Measurements from ENCODE around the gene SETBP1.

SETBP1 gene

GRCh38 chr18:45110577-45111501, 430.2 kb downstream of the SETBP1 start:
- no peak for DNase-seq (ENCODE audit: low read depth in 2 of 2)

- no peak for DNase-seq (ENCODE audit: low read depth in 2 of 2)
Observed at GRCh38 chr18:45111502-45111848, 430.8 kb downstream of the SETBP1 start.

GRCh38 chr18:45112682-45113081, 432.0 kb downstream of the SETBP1 start:
- no peak for DNase-seq (ENCODE audit: low read depth in 2 of 2)

- no peak for DNase-seq (ENCODE audit: low read depth in 2 of 2)
Observed at GRCh38 chr18:45116116-45116515, 435.4 kb downstream of the SETBP1 start.

Data from stimulated activated CD4-positive, alpha-beta T cell treated with anti-CD3 and anti-CD28 coated beads, Interleukin-1b, Interleukin-23, amount 100 ng/mL, for 1 hour (primary cell).